MM.1S (cell line): ENCODE data around the gene TIMM17B.
"Not testable (repeated sequence)": the region's sequence is repeated elsewhere in the genome, so short reads cannot be mapped to it uniquely, and the experiment has no call there.

Source experiments
- DNase-seq: peaks from one replicate; pipeline ENCODE4 v3.0.0-alpha.2; 2015
- H2AFZ ChIP-seq: fragments of 300-600 bp; sonication (generic); 2 replicates; pipeline ENCODE4 v1.6.0; 2016; ENCODE audit warnings: antibody characterized with exemption, low read length
- H3F3A ChIP-seq: fragments of 300-600 bp; sonication (generic); 2 replicates; pipeline ENCODE4 v1.6.1; 2016; ENCODE audit warnings: mild to moderate bottlenecking, antibody characterized with exemption, low read length, moderate library complexity, mixed read lengths; ENCODE audit not compliant: insufficient read depth
- H3K27ac ChIP-seq: fragments of 300-600 bp; sonication (generic); 2 replicates; pipeline ENCODE4 v1.5.1; 2016; ENCODE audit warnings: mild to moderate bottlenecking, low read length
- H3K27me3 ChIP-seq: fragments of 300-600 bp; sonication (generic); replicated peaks from 2 replicates; pipeline ENCODE4 v1.6.0; 2016; ENCODE audit warnings: low read length; ENCODE audit not compliant: insufficient read depth
- H3K36me3 ChIP-seq: fragments of 300-600 bp; sonication (generic); replicated peaks from 2 replicates; pipeline ENCODE4 v1.6.1; 2016; ENCODE audit warnings: mild to moderate bottlenecking, low read length, mixed read lengths; ENCODE audit not compliant: insufficient read depth
- H3K4me1 ChIP-seq: fragments of 300-600 bp; sonication (generic); 2 replicates; pipeline ENCODE4 v1.6.1; 2016; ENCODE audit warnings: low read length, mixed read lengths
- H3K4me2 ChIP-seq: fragments of 300-600 bp; sonication (generic); 2 replicates; pipeline ENCODE4 v1.6.0; 2016; ENCODE audit warnings: low read depth, low read length
- H3K4me3 ChIP-seq: fragments of 300-600 bp; sonication (generic); 2 replicates; pipeline ENCODE4 v1.5.1; 2016; ENCODE audit warnings: low read length, mixed read lengths
- H3K79me2 ChIP-seq: fragments of 300-600 bp; sonication (generic); 2 replicates; pipeline ENCODE4 v1.6.1; 2016; ENCODE audit warnings: mixed run types, low read length, mixed read lengths
- H3K9ac ChIP-seq: fragments of 300-600 bp; sonication (generic); 2 replicates; pipeline ENCODE4 v1.6.1; 2016; ENCODE audit warnings: low read length, mixed read lengths
- H3K9me2 ChIP-seq: fragments of 300-600 bp; sonication (generic); replicated peaks from 2 replicates; pipeline ENCODE4 v1.6.1; 2016; ENCODE audit warnings: mild to moderate bottlenecking, low read length, mixed read lengths; ENCODE audit not compliant: insufficient read depth
- H3K9me3 ChIP-seq: fragments of 300-600 bp; sonication (generic); replicated peaks from 2 replicates; pipeline ENCODE4 v1.6.1; 2016; ENCODE audit warnings: mild to moderate bottlenecking, low read length, mixed read lengths; ENCODE audit not compliant: insufficient read depth
- H4K20me1 ChIP-seq: fragments of 300-600 bp; sonication (generic); 2 replicates; pipeline ENCODE4 v1.6.1; 2016; ENCODE audit warnings: mild to moderate bottlenecking, low read length, moderate library complexity, mixed read lengths; ENCODE audit not compliant: insufficient read depth
- CTCF ChIP-seq: fragments of 300-600 bp; sonication (generic); IDR thresholded peaks from 2 replicates; pipeline ENCODE4 v1.5.1; 2016; ENCODE audit warnings: antibody characterized with exemption, low read length, mixed read lengths
- EZH2 ChIP-seq: fragments of 300-600 bp; sonication (generic); optimal IDR thresholded peaks from 2 replicates; pipeline ENCODE3; 2017; ENCODE audit warnings: low read depth, mild to moderate bottlenecking, antibody characterized with exemption, low read length, mixed read lengths
- EZH2phosphoT487 ChIP-seq: fragments of 300-600 bp; sonication (generic); IDR thresholded peaks from 2 replicates; pipeline ENCODE4 v1.6.1; 2018; ENCODE audit warnings: antibody characterized with exemption, low read length

Gene TIMM17B

DNA sequence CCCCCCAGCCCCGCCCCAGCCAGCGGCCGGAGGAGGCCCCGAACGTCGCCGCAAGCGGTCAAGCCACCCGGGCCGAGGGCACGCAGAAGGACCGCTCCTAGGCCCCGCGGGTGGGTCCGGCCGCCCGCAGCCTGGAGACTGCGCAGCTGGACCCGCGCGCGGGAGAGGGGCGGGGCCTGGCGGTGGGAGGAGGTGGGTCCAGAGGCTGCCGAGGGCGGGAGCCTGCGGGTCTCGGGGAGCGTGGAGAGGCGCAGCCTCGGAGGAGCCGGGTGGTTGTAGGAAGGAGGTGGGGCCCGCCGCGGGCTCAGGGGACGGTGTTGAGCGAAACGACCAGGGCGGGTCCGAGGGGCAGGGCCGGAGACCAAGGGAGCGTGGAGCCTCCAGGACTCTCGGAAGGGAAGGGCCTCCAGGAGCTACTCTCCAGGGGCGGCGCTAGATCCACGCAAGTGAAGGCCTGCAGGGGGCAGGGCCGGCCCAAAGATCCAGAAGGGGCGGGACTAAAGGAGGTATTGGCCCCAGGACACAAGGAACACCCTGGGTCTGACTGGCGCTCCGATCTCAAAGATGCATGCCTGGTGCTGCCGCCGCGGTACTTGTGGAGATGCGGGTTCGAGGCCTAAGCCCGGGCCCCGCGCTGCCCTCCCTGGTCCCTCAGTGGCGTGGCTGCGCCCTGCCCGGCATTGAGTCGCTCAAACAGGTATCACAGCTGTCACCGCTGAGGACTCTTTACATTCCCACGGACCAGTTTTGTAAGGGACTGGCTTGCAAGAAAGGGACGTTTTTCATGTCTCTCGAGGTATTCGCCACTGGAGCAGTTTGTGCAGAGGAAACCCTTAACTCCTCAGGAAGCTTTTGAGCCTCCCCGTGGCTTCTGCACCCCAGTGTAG, 5.9 kb downstream of the TIMM17B start:
- H3K9ac ChIP-seq, result peak overlapping the region; percentile 55
- H3K4me1 ChIP-seq, result no peaks in the 10 kb centered on the region
- no peaks in the 10 kb centered on the region for H3F3A ChIP-seq
- H4K20me1 ChIP-seq, result no peaks in the 10 kb centered on the region
- no peaks in the 10 kb centered on the region for H3K36me3 ChIP-seq
- H2AFZ ChIP-seq, result peak overlapping the region; percentile 72
- peaks cover 17% of the 10 kb centered on the region for H3K79me2 ChIP-seq
- peak overlapping the region; percentile 90 for H3K4me2 ChIP-seq
- peak; percentile 87 for DNase-seq
- no peak for TF ChIP-seq EZH2
- peak; percentile 47 for TF ChIP-seq CTCF
- H3K9me3 ChIP-seq, result no peaks in the 10 kb centered on the region
- H3K27ac ChIP-seq, result peak overlapping the region; percentile 21; the same call in 1 of the 2 replicates
- H3K27me3 ChIP-seq, result no peaks in the 10 kb centered on the region
- peak overlapping the region; percentile 62 for H3K4me3 ChIP-seq
- H3K9me2 ChIP-seq, result no peaks in the 10 kb centered on the region

- H2AFZ ChIP-seq, result peak overlapping the region; percentile 72
Measured at GRCh38 chrX:48890934-48891401, 6.6 kb downstream of the TIMM17B start.

DNA sequence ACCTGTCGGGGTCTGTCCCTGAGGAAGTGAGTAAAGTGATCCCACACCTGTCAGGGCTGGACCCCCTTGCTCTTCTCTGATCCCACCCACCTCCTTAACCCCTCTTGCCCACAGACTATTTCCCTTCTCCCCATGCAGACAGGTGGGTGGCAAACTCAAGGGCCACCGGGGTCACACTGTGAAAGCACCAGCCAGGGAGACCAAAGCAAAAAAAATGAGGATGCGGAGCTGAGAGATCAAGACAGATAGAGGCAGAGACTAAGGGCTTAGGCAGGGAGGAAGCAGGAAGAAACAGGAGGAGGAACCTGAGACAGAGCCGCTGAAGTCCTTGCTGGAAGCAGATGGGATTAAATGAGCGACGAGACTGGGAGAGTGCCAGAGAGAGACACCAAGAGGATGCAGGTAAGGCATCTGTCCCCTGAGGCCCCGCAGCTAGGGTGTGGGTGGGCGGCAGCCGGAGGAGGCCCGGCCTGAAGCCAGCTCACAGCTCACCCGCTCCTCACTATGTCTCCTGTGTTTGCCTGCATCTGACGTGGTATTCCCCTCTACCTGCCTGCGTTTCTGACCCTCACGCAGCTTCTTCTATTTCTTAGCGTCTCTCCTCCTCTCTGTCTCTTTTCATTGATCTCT, 7.2 kb downstream of the TIMM17B start:
- no peaks in the 10 kb centered on the region for H3K27me3 ChIP-seq
- no peaks in the 10 kb centered on the region for H3K36me3 ChIP-seq
- no peaks in the 10 kb centered on the region for H3K9me3 ChIP-seq
- no peak for TF ChIP-seq EZH2
- no peak for TF ChIP-seq EZH2phosphoT487
- no peak for TF ChIP-seq CTCF
- H3K27ac ChIP-seq, result no peak overlapping the region
- H2AFZ ChIP-seq, result 0 out of 2 replicates have a peak overlapping the region, but pooled peaks have one; percentile 72
- no peaks in the 10 kb centered on the region for H4K20me1 ChIP-seq
- no peaks in the 10 kb centered on the region for H3K9me2 ChIP-seq
- H3K79me2 ChIP-seq, result peaks cover 7% of the 10 kb centered on the region; the same call in 1 of the 2 replicates
- no peaks in the 10 kb centered on the region for H3F3A ChIP-seq
- DNase-seq, result no peak
- H3K4me1 ChIP-seq, result no peaks in the 10 kb centered on the region
- no peak overlapping the region for H3K9ac ChIP-seq
- H3K4me2 ChIP-seq, result peak overlapping the region; percentile 90; the same call in 1 of the 2 replicates
- H3K4me3 ChIP-seq, result peak overlapping the region; percentile 62; the same call in 1 of the 2 replicates

More at GRCh38 chrX:48890934-48891401, 6.6 kb downstream of the TIMM17B start:
- H3K4me2 ChIP-seq, result peak overlapping the region; percentile 90; the same call in 1 of the 2 replicates
- peak overlapping the region; percentile 21; the same call in 1 of the 2 replicates for H3K27ac ChIP-seq
- H3K36me3 ChIP-seq, result no peaks in the 10 kb centered on the region
- peak overlapping the region; percentile 62 for H3K4me3 ChIP-seq
- H3K9me3 ChIP-seq, result no peaks in the 10 kb centered on the region
- H3K9me2 ChIP-seq, result no peaks in the 10 kb centered on the region
- DNase-seq, result peak; percentile 9
- H3K79me2 ChIP-seq, result peaks cover 13% of the 10 kb centered on the region
- H3K27me3 ChIP-seq, result no peaks in the 10 kb centered on the region
- no peaks in the 10 kb centered on the region for H3K4me1 ChIP-seq
- no peaks in the 10 kb centered on the region for H3F3A ChIP-seq
- TF ChIP-seq EZH2phosphoT487 (no peak), CTCF (no peak), EZH2 (no peak)
- peak overlapping the region; percentile 55 for H3K9ac ChIP-seq
- no peaks in the 10 kb centered on the region for H4K20me1 ChIP-seq

DNA sequence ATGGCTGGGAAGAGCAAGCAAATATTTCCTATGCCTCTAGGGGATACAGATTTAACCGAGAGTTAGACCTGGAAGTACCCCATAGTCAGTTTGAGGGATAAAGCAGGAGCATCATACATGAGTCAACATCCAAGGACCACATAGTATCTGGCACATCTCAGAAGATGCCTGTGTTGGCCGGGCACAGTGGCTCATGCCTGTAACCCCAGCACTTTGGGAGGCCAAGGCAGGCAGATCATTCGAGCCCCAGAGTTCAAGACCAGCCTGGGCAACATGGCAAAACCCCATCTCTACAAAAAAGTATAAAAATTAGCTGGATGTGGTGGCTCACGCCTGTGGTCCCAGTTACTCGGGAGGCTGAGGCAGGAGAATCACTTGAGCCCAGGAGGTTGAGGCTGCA, 11.0 kb downstream of the TIMM17B start:
- not testable (repeated sequence) for H3K9me3 ChIP-seq, H3K9me2 ChIP-seq, H3K9ac ChIP-seq, H3K27me3 ChIP-seq, DNase-seq, H3F3A ChIP-seq, H2AFZ ChIP-seq, H3K4me1 ChIP-seq, H3K4me2 ChIP-seq, H3K27ac ChIP-seq, H4K20me1 ChIP-seq, H3K4me3 ChIP-seq, H3K36me3 ChIP-seq, H3K79me2 ChIP-seq
